Trophoblast cell (in vitro differentiated cells and primary cell): ENCODE measurements around the gene CPM.

Experiments
- DNase-seq, 2 donors: peaks; one replicate each; pipeline ENCODE4 v3.0.0-alpha.2; 2016
- H2AFZ ChIP-seq: 2 replicates; pipeline ENCODE4 v1.6.1; 2013; ENCODE audit warnings: low read length, moderate library complexity, mild to moderate bottlenecking; ENCODE audit not compliant: insufficient read depth, poor library complexity
- H2AK5ac ChIP-seq: 2 replicates; pipeline ENCODE4 v1.6.1; 2013; ENCODE audit warnings: mild to moderate bottlenecking, low read length
- H2BK120ac ChIP-seq: 2 replicates; pipeline ENCODE4 v1.6.1; 2013; ENCODE audit warnings: low read length, mild to moderate bottlenecking, moderate library complexity; ENCODE audit not compliant: insufficient read depth, poor library complexity
- H2BK12ac ChIP-seq: 2 replicates; pipeline ENCODE4 v1.6.1; 2013; ENCODE audit warnings: mild to moderate bottlenecking, low read length, moderate library complexity
- H2BK5ac ChIP-seq: 2 replicates; pipeline ENCODE4 v1.6.1; 2013; ENCODE audit warnings: low read length, low read depth, moderate library complexity, mild to moderate bottlenecking; ENCODE audit not compliant: poor library complexity
- H3K14ac ChIP-seq: 2 replicates; pipeline ENCODE4 v1.6.1; 2013; ENCODE audit warnings: mild to moderate bottlenecking, low read length
- H3K18ac ChIP-seq: 2 replicates; pipeline ENCODE4 v1.6.1; 2013; ENCODE audit warnings: mild to moderate bottlenecking, low read length
- H3K23ac ChIP-seq: 2 replicates; pipeline ENCODE4 v1.6.1; 2013; ENCODE audit warnings: low read length
- H3K27ac ChIP-seq: 2 replicates; pipeline ENCODE4 v1.5.1; 2013; ENCODE audit warnings: low read depth, mild to moderate bottlenecking, inconsistent platforms, low read length, moderate library complexity
- H3K27me3 ChIP-seq: 2 replicates; pipeline ENCODE4 v1.6.1; 2013; ENCODE audit warnings: inconsistent platforms, mild to moderate bottlenecking, low read length, moderate library complexity; ENCODE audit not compliant: insufficient read depth
- H3K36me3 ChIP-seq, 2 experiments: 1 replicate in 1 of 2; 2 replicates in 1 of 2; pipeline ENCODE4 v1.6.1; 2013; ENCODE audit warnings: low read length in 2 of 2, mild to moderate bottlenecking in 2 of 2, moderate library complexity in 1 of 2; ENCODE audit not compliant: insufficient read depth in 2 of 2, control insufficient read depth in 1 of 2
- H3K4ac ChIP-seq: 2 replicates; pipeline ENCODE4 v1.6.1; 2013; ENCODE audit warnings: low read depth, mild to moderate bottlenecking, low read length, moderate library complexity
- H3K4me1 ChIP-seq, 2 experiments: 1 replicate in 1 of 2; 2 replicates in 1 of 2; pipeline ENCODE4 v1.6.1; 2013; ENCODE audit warnings: low read length in 2 of 2, mild to moderate bottlenecking in 2 of 2, moderate library complexity in 1 of 2; ENCODE audit not compliant: insufficient read depth in 2 of 2, control insufficient read depth in 1 of 2
- H3K4me2 ChIP-seq: 2 replicates; pipeline ENCODE4 v1.6.1; 2013; ENCODE audit warnings: inconsistent platforms, mild to moderate bottlenecking, low read length, moderate library complexity
- H3K4me3 ChIP-seq: 2 replicates; pipeline ENCODE4 v1.5.1; 2013; ENCODE audit warnings: mild to moderate bottlenecking, low read depth, low read length, inconsistent platforms
- H3K79me1 ChIP-seq: one replicate; pipeline ENCODE4 v1.6.1; 2013; ENCODE audit warnings: low read length
- H3K79me2 ChIP-seq: 2 replicates; pipeline ENCODE4 v1.6.1; 2013; ENCODE audit warnings: low read length, mild to moderate bottlenecking; ENCODE audit not compliant: control insufficient read depth, insufficient read depth, poor library complexity
- H3K9ac ChIP-seq: 2 replicates; pipeline ENCODE4 v1.6.1; 2013; ENCODE audit warnings: mild to moderate bottlenecking, low read length
- H3K9me3 ChIP-seq: 2 replicates; pipeline ENCODE4 v1.6.1; 2013; ENCODE audit warnings: low read depth, mild to moderate bottlenecking, control low read depth, inconsistent platforms, low read length; ENCODE audit not compliant: insufficient read depth
- H4K12ac ChIP-seq: 2 replicates; pipeline ENCODE4 v1.6.1; 2013; ENCODE audit warnings: low read depth, mild to moderate bottlenecking, low read length, moderate library complexity
- H4K8ac ChIP-seq: 2 replicates; pipeline ENCODE4 v1.6.1; 2013; ENCODE audit warnings: low read depth, mild to moderate bottlenecking, low read length, moderate library complexity
- H4K91ac ChIP-seq: one replicate; pipeline ENCODE4 v1.6.1; 2013; ENCODE audit warnings: low read depth, mild to moderate bottlenecking, low read length, moderate library complexity
- WGBS: extraction: QIAGEN DNeasy Blood & Tissue Kit; methylation state at CpG from one replicate; pipeline ENCODE4 v1.1.7; 2013; ENCODE audit warnings: missing lambda C conversion rate; ENCODE audit not compliant: insufficient read length, insufficient coverage; ENCODE audit errors: extremely low coverage; 5-methylcytosine and 5-hydroxymethylcytosine counted together

Gene CPM

DNA sequence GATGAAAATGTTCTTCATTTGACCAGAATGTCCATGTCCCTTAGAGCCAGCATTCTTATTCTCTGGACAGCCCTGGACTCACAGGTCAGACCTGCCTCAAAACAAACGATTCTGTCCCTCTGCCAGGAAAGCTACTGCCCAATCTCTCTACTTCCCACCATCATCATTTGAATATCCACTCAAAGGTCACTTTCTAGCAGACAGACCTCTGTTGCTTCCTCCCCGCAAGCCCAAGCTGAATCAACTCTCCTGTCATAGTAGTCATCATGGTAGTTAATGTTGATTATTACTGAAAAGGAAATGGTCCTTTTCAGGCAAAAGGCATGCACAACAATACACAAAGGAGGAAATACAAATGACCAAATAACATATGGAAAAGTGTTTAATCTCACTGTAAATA lies 39.6 kb upstream of the CPM start:
- Histone ChIP-seq H3K36me3 (no peaks in the 10 kb centered on the region), H2BK12ac (no peak overlapping the region), H3K9me3 (no peaks in the 10 kb centered on the region), H3K18ac (no peak overlapping the region), H3K27ac (no peak overlapping the region), H2BK5ac (no peak overlapping the region), H3K23ac (no peak overlapping the region), H2AK5ac (no peak overlapping the region), H3K4me3 (no peak overlapping the region), H4K8ac (no peak overlapping the region), H2BK120ac (no peak overlapping the region), H3K14ac (no peak overlapping the region), H3K4me1 (peaks cover 4 to 6% of the 10 kb centered on the region in 2 experiments), H4K12ac (no peak overlapping the region), H3K9ac (no peak overlapping the region), H4K91ac (no peak overlapping the region), H3K4ac (no peak overlapping the region), H3K27me3 (no peaks in the 10 kb centered on the region), H2AFZ (no peak overlapping the region), H3K79me1 (peaks cover 3% of the 10 kb centered on the region), H3K4me2 (no peak overlapping the region), H3K79me2 (no peaks in the 10 kb centered on the region)
- no CpG with 5 or more reads among the region's 2 CpGs for WGBS
- no peak for DNase-seq

DNA sequence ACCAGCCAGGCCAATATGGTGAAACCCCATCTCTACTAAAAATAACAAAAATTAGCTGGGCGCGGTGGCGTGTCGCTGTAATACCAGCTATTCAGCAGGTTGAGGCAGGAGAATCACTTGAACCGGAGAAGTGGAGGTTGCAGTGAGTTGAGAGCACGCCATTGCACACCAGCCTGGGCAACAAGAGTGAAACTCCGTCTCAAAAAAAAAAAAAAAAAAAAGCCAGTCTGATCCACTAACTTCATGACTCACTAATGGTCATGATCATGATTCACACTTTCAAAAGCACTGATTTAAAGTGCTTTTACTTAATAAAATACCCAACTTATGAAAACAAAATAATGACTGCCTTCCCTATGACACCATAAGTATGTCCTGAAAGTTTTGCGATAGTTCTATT lies 38.4 kb upstream of the CPM start:
- Histone ChIP-seq H3K9ac (no peak overlapping the region), H3K79me1 (peaks cover 3% of the 10 kb centered on the region), H2AFZ (no peak overlapping the region), H4K12ac (no peak overlapping the region), H3K36me3 (no peaks in the 10 kb centered on the region), H3K18ac (no peak overlapping the region), H3K27me3 (no peaks in the 10 kb centered on the region), H2BK120ac (no peak overlapping the region), H3K27ac (peak overlapping the region; percentile 78), H2BK12ac (no peak overlapping the region), H2BK5ac (peak overlapping the region; percentile 66), H3K4me1 (peaks cover 4 to 6% of the 10 kb centered on the region in 2 experiments), H4K8ac (peak overlapping the region; percentile 23), H3K14ac (no peak overlapping the region), H3K4me2 (no peak overlapping the region), H4K91ac (peak overlapping the region; percentile 28), H3K9me3 (no peaks in the 10 kb centered on the region), H3K4ac (no peak overlapping the region), H3K4me3 (no peak overlapping the region), H3K23ac (no peak overlapping the region), H2AK5ac (no peak overlapping the region), H3K79me2 (no peaks in the 10 kb centered on the region)
- no CpG with 5 or more reads among the region's 8 CpGs for WGBS
- DNase-seq, result peak; percentile 39 to 72

- H2AFZ ChIP-seq, result no peak overlapping the region
- H2BK12ac ChIP-seq, result no peak overlapping the region
- no peak overlapping the region for H3K23ac ChIP-seq
- peaks cover 3% of the 10 kb centered on the region for H3K79me1 ChIP-seq
- H2BK120ac ChIP-seq, result no peak overlapping the region
- no peak overlapping the region for H3K9ac ChIP-seq
- H3K4me3 ChIP-seq, result no peak overlapping the region
- H3K4me1 ChIP-seq, result peaks cover 4 to 6% of the 10 kb centered on the region in 2 experiments
- H3K14ac ChIP-seq, result no peak overlapping the region
- no peak overlapping the region for H4K8ac ChIP-seq
- H3K4ac ChIP-seq, result no peak overlapping the region
- no peaks in the 10 kb centered on the region for H3K79me2 ChIP-seq
- no peaks in the 10 kb centered on the region for H3K27me3 ChIP-seq
- peak; percentile 50 to 94 for DNase-seq
- peak overlapping the region; percentile 78 for H3K27ac ChIP-seq
- peak overlapping the region; percentile 66 for H2BK5ac ChIP-seq
- no peak overlapping the region for H3K4me2 ChIP-seq
- no peak overlapping the region for H4K91ac ChIP-seq
- H3K9me3 ChIP-seq, result no peaks in the 10 kb centered on the region
- H4K12ac ChIP-seq, result no peak overlapping the region
- H2AK5ac ChIP-seq, result no peak overlapping the region
- no CpG with 5 or more reads among the region's 1 CpG for WGBS
- H3K36me3 ChIP-seq, result no peaks in the 10 kb centered on the region
- H3K18ac ChIP-seq, result no peak overlapping the region
These were observed 38.0 kb upstream of the CPM start for GRCh38 chr12:68970951-68971350.

- H2BK12ac ChIP-seq, result no peak overlapping the region
- no peak overlapping the region for H2BK5ac ChIP-seq
- H4K8ac ChIP-seq, result no peak overlapping the region
- H4K12ac ChIP-seq, result no peak overlapping the region
- H3K4ac ChIP-seq, result no peak overlapping the region
- no peak overlapping the region for H3K23ac ChIP-seq
- H3K4me3 ChIP-seq, result no peak overlapping the region
- H3K27ac ChIP-seq, result no peak overlapping the region
- no peaks in the 10 kb centered on the region for H3K79me2 ChIP-seq
- H2AK5ac ChIP-seq, result no peak overlapping the region
- H3K18ac ChIP-seq, result no peak overlapping the region
- H3K79me1 ChIP-seq, result peaks cover 3% of the 10 kb centered on the region
- no peak overlapping the region for H4K91ac ChIP-seq
- H2AFZ ChIP-seq, result no peak overlapping the region
- H2BK120ac ChIP-seq, result no peak overlapping the region
- H3K4me2 ChIP-seq, result no peak overlapping the region
- H3K9ac ChIP-seq, result no peak overlapping the region
- no peaks in the 10 kb centered on the region for H3K27me3 ChIP-seq
- H3K4me1 ChIP-seq, result peaks cover 4 to 6% of the 10 kb centered on the region in 2 experiments
- DNase-seq, result no peak
- H3K36me3 ChIP-seq, result no peaks in the 10 kb centered on the region
- no peak overlapping the region for H3K14ac ChIP-seq
- no peaks in the 10 kb centered on the region for H3K9me3 ChIP-seq
These were observed 37.3 kb upstream of the CPM start for GRCh38 chr12:68970306-68970705.
